ENCODE data around the gene GAL3ST1.
"Not testable (repeated sequence)": the region's sequence is repeated elsewhere in the genome, so short reads cannot be mapped to it uniquely, and the experiment has no call there.

The GAL3ST1 gene

GRCh38 chr22:30574095-30574981, at the start of gene GAL3ST1:
Gene GAL3ST1 (minus strand): TSS chr22:30574665. CDS start chr22:30557392, 17,273 bp downstream.
- no peak for DNase-seq

DNA sequence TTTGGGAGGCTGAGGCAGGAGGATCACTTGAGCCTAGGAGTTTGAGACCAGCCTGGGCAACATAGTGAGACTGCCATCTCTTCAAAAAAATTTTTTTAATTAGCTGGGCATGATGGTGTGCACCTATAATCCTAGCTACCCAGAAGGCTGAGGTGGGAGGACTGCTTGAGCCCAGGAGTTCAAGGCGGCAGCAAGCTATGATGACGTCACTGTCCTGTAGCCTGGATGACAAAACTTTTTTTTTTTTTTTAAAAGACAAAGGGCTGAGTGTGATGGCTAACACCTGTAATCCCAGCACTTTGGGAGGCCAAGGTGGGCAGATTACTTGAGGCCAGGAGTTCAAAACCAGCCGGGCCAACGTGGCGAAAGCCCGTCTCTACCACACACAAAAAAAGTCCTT, 45.4 kb upstream of the GAL3ST1 start:
- not testable (repeated sequence) for DNase-seq

DNA sequence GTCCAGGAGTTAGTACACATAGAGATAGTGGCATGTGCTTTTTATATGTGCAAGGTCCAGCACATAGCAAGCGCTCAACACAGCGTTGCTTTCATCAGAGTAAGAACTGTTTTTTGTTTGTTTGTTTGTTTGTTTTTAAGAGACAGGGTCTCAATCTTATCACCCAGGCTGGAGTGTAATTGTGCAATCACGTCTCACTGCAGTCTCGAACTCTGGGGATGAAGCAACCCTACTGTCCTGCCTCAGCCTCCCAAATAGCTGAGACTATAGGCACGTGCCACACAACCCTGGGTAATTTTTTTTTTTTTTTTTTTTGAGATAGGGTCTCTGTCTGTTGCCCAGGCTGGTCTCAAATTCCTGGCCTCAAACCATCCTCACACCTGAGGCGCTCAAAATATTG, 43.4 kb upstream of the GAL3ST1 start:
- DNase-seq = no peak

DNA sequence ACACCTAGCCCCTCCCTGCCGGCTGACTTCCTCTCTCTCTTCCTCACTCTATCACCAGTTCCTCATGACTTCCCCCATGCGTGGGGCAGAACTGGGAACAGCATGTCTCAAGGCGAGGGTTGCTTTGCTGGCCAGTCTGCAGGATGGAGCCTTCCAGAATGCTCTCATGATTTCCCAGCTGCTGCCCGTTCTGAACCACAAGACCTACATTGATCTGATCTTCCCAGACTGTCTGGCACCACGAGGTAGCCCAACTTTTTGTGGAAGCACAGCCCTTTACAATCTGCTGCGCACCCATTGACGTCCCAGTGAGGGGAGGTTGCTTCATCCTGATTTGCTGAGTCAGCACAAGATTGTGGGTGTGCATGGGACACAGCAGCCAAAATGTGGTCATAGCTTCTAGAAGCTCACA, 41.1 kb upstream of the GAL3ST1 start:
- DNase-seq = no peak

- no peak for DNase-seq
Measured at GRCh38 chr22:30614879-30615278, 40.4 kb upstream of the GAL3ST1 start.

GRCh38 chr22:30614268-30614667, 39.8 kb upstream of the GAL3ST1 start:
- DNase-seq = no peak

- DNase-seq = no peak
Measured at GRCh38 chr22:30612789-30613188, 38.3 kb upstream of the GAL3ST1 start.

- no peak for DNase-seq
Measured at GRCh38 chr22:30611197-30611596, 36.7 kb upstream of the GAL3ST1 start.

DNA sequence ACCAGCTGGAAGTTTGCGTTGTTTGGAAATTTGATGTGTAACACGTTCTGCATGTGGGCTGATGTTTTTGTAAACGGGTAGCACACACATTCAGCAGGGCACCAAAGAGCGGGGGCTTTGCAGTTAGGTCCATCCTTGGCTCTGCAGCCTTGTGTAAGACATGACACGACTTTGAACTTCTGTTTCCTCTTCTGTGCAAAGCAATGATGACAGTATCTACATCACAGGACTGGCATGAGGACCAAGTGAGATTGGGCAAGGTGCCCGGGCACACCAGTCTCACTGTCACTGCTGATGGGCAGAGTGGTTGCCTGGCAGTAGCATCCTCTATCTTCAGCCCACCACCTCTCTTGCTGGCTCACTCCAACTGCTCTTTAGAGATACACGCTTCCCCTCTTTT, 35.8 kb upstream of the GAL3ST1 start:
- DNase-seq = no peak

DNA sequence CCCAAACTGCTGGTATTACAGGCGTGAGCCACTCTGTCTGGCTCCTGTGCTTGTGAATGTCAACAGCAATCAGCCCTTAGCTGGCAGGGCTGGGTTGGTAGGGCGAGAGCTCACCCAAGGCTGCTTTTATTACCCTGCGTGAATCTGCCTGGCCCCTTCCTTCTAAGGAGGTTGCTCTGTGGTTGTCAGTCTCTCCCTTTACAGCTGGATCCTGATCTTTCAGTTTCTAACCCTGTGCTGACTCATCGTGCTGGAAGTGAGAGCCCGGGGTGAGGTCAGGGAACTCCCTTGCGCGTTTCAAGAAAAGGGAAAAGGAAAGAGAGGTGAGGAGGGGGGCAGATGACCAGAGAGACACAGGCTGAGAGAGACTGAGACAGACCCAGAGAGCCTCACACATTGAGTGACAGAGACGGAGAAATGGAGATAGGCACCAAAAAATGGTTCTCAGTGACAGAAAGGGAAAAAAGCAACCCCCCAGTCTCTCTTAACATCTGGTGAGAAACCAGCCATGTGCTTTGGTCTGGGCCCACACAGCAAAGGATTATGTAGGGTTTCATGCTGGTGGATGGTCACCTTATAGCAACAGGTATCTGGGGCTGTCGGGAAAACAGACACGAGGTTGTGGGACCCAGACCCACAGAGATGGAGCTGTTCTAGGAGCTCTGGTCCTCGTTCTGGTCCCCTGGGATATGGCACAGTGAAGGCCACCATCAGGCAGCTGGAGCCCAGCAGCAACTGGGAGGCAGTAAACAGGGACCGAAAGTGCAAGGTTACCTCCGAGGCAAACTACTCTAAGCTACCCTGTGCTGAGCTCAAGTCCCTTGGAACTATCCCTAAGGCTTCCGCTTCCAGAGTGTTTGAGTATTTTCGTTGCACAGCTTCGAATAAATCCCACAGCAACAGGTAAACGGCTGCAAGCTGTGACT, 35.1 kb upstream of the GAL3ST1 start:
- no peak for DNase-seq

DNA sequence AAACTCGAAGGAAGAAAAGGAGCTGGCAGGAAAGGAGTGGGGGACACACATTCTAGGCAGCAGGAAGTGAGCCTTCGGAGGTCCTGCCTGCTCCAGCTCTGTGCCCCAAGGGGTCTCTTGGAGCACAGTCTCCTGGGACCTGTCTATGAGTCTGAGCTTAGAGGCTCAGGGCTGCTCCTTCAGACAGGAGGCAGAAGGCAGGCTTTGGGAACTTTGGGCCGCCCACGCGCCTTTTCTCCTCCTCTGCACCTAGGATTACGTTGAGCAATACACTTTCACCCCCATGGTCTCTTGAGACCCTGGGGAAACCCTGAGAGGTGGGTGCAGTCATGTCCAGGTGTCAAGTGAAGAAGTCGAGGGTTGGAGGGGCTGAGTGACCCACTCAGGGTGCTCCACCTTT, 33.5 kb upstream of the GAL3ST1 start:
- no peak for DNase-seq

- no peak for DNase-seq
Measured at GRCh38 chr22:30607300-30607930, 33.0 kb upstream of the GAL3ST1 start.

- peak; percentile 59 for DNase-seq
Measured at GRCh38 chr22:30606455-30607299, 32.2 kb upstream of the GAL3ST1 start, which contains the start of gene TCN2. Gene TCN2 (plus strand): TSS chr22:30607174. CDS start chr22:30607332, 158 bp downstream.

DNA sequence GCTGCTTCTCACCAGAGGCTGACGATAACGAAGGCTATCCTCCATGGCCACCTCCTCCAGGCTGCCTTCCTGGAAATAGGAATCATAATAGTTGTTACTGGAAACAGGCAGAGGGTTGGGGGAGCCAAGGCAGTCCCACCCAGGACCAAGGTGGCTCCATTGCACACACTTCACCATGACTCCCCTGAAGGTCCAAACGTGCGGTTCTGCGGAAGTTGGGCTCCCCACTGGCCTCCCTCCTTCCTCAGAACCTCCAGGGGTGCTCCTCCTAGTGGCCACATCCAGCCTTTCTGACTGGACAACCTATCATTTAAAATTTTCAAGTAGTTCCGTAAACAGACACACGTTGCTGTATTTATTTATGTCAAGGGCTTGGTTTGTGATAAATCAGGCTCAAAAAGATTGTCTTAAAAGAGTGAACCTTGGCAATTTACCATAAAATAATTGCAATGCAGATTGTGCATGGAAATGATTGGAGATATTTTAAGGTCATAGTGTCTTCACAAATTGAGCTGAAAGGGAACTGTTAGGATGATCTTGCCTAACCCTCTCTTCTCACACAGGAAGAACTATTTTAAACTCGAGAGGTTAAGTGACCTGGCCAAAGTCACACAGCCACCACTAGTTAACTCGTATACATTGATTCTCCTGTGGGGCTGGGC, 31.1 kb upstream of the GAL3ST1 start:
- no peak for DNase-seq

DNA sequence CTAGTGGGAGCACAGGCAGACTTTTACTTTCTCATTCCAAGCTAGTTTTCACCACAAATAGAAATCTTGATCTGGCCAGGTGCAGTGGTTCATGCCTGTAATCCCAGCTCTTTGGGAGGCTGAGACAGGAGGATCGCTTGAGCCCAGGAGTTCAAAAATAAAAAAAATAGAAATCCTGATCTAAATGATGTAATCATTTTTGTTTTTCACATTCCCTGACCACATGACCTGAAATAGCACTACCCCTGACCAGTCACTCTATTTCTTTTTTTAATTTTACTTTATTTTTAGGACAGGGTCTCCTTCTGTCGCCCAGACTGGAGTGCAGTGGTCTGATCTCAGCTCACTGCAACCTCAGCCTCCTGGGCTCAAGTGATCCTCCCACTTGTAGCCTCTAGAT, 30.3 kb upstream of the GAL3ST1 start:
- DNase-seq = no peak

- DNase-seq = no peak
Measured at GRCh38 chr22:30603801-30604200, 29.3 kb upstream of the GAL3ST1 start.

DNA sequence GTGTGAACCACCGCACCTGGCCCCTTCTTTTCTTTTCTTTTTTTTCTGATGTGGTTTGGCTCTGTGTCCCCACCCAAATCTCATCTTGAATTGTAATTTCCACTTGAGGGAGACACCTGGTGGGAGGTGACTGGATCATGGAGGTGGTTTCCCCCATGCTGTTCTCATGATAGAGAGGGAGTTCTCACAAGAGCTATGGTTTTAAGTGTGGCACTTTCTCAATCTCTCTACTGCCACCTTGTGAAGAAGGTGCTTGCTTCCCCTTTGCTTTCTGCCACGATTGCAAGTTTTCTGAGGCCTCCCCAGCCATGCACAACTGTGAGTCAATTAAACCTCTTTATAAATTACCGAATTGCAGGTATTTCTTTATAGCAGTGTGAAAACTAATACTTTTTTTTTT, 27.6 kb upstream of the GAL3ST1 start:
- no peak for DNase-seq

GRCh38 chr22:30601464-30601863, 27.0 kb upstream of the GAL3ST1 start:
- no peak for DNase-seq

DNA sequence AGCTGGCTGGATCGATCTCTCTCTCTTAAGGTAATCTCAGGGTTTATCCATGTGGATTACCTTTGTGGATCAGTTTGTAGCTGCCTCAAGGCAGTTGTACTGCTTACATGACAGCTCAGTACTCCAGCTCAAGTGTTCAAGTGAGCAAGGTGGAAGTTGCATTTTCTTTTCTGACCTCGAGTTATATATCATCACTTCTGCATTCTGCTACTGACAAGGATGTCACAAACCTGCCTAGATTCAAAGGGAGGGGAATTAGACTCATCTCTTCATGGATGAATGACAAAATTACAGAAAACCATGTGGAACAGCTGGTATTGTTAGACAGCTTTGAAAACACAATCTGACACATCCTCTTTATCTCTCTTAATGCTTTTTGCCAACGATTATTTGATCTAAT, 26.5 kb upstream of the GAL3ST1 start:
- no peak for DNase-seq

DNA sequence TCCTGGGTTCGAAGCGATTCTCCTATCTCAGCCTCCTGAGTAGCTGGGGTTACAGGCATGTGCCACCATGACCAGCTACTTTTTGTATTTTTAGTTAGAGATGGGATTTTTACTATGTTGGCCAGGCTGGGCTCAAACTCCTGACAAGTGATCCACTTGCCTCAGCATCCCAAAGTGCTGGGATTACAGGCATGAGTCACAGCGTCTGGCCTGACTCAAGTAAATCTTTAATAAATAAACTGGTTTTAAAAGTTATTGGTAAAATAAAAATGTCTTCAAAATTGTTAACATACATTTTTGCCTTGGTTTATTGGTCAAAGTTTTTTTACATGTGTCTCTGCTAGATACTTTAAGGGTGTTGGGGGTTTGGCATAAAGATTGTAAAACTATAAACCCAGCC, 24.5 kb upstream of the GAL3ST1 start:
- DNase-seq = no peak

DNA sequence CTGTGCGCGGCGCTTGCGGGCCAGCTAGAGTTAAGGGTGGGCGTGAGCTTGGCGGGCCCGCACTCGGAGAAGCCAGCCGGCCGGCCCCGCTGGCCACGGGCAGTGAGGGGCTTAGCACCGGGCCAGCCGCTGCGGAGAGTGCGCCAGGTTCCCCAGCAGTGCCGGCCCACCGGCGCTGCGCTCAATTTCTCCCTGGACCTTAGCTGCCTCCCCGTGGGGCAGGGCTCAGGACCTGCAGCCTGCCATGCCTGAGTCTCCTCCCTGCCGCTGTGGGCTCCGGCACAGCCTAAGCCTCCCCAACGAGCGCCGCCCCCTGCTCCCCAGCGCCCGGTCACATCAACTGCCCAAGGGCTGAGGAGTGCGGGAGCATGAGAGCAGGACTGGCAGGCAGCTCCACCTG, 22.4 kb upstream of the GAL3ST1 start:
- no peak for DNase-seq

GRCh38 chr22:30596199-30596598, 21.7 kb upstream of the GAL3ST1 start:
- DNase-seq = no peak

Data from 8988T (cell line).